Tibial nerve (tissue), 3 donors: ENCODE results near the gene OXER1.

Source experiments
- POLR2A ChIP-seq, 2 donors: fragments of 450-650 bp; IDR thresholded peaks; one replicate each; pipeline ENCODE4 v1.6.1; 2017; ENCODE audit warnings: antibody characterized with exemption in 2 of 2, mild to moderate bottlenecking in 2 of 2, moderate library complexity in 2 of 2
- TF ChIP-seq, protein P1 (sequence below), 5 experiments: fragments of 200-600 bp in 3 of 5; fragments of 450-650 bp in 2 of 5; sonication (generic) in 3 of 5; IDR thresholded peaks; one replicate each; pipeline ENCODE4 v1.5.1; 2016 to 2019; ENCODE audit warnings: antibody characterized with exemption in 5 of 5, mild to moderate bottlenecking in 3 of 5, moderate library complexity in 2 of 5

- TF ChIP-seq, protein P1, sequence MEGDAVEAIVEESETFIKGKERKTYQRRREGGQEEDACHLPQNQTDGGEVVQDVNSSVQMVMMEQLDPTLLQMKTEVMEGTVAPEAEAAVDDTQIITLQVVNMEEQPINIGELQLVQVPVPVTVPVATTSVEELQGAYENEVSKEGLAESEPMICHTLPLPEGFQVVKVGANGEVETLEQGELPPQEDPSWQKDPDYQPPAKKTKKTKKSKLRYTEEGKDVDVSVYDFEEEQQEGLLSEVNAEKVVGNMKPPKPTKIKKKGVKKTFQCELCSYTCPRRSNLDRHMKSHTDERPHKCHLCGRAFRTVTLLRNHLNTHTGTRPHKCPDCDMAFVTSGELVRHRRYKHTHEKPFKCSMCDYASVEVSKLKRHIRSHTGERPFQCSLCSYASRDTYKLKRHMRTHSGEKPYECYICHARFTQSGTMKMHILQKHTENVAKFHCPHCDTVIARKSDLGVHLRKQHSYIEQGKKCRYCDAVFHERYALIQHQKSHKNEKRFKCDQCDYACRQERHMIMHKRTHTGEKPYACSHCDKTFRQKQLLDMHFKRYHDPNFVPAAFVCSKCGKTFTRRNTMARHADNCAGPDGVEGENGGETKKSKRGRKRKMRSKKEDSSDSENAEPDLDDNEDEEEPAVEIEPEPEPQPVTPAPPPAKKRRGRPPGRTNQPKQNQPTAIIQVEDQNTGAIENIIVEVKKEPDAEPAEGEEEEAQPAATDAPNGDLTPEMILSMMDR (IDR thresholded peaks at IDR 0.05), result no peak
- TF ChIP-seq POLR2A (IDR thresholded peaks at IDR 0.05), result no peak
Observed at GRCh38 chr2:42795841-42796301, 31.9 kb upstream of the OXER1 start.
